Thoracic aorta (tissue), 2 donors: ENCODE results near the gene ALDH3A2. TPM values are rescaled to one million over a fixed set of nuclear protein-coding genes. Genes with fewer than 3 reads are reported as not detected.
"Not testable (repeated sequence)": the region's sequence is repeated elsewhere in the genome, so short reads cannot be mapped to it uniquely, and the experiment has no call there.

Experiments
- ATAC-seq: fragments of 150-250 bp; one replicate; pipeline ENCODE4 v1.8.0; 2017; ENCODE audit warnings: low read depth; ENCODE audit not compliant: insufficient number of reproducible peaks, low FRiP score
- DNase-seq: peaks from one replicate; pipeline ENCODE4 v3.0.0-alpha.2; 2020; ENCODE audit warnings: low spot score
- H3K27ac ChIP-seq, 2 donors: fragments of 200-600 bp; sonication (generic); 1 replicate in 1 of 2; 2 replicates in 1 of 2; pipeline ENCODE4 v1.5.1; 2016; ENCODE audit warnings: mild to moderate bottlenecking in 2 of 2, moderate library complexity in 2 of 2
- H3K27me3 ChIP-seq: fragments of 200-600 bp; sonication (generic); replicated peaks from 2 replicates; pipeline ENCODE4 v1.6.0; 2016; ENCODE audit warnings: mild to moderate bottlenecking; ENCODE audit not compliant: insufficient read depth
- H3K36me3 ChIP-seq: fragments of 200-600 bp; sonication (generic); one replicate; pipeline ENCODE4 v1.5.1; 2016
- H3K4me1 ChIP-seq, 2 donors: fragments of 200-600 bp; sonication (generic); 1 replicate in 1 of 2; 2 replicates in 1 of 2; pipeline versions ENCODE4 v1.5.1 to v1.6.0; 2016; ENCODE audit warnings: low read depth in 2 of 2, mild to moderate bottlenecking in 1 of 2; ENCODE audit not compliant: control insufficient read depth in 1 of 2
- H3K4me3 ChIP-seq: fragments of 200-600 bp; sonication (generic); 2 replicates; pipeline ENCODE4 v1.5.1; 2016; ENCODE audit warnings: mild to moderate bottlenecking
- H3K9me3 ChIP-seq: fragments of 200-600 bp; sonication (generic); 2 replicates; pipeline ENCODE4 v1.5.1; 2016
- CTCF ChIP-seq: fragments of 200-600 bp; sonication (generic); IDR thresholded peaks from one replicate; pipeline ENCODE4 v1.5.1; 2019; ENCODE audit warnings: antibody characterized with exemption
- total RNA-seq, 2 donors: library from RNA; depleted of rRNA; stranded (reverse); fragments of >200 nt; gene quantifications; one replicate each; pipeline versions ENCODE4 v1.1.0 to v1.2.3, GENCODE V29; 2016

Gene ALDH3A2
- total RNA-seq, 2 donors from 2014 or later, result 98.1 to 125 TPM

- DNase-seq, result no peak
- Histone ChIP-seq H3K27me3 (no peaks in the 10 kb centered on the region), H3K4me3 (no peak overlapping the region)
These were observed 11.8 kb downstream of the ALDH3A2 start for GRCh38 chr17:19660219-19660870.

GRCh38 chr17:19661121-19661520 lies 12.6 kb downstream of the ALDH3A2 start:
- no peak overlapping the region for H3K27ac ChIP-seq
- H3K27me3 ChIP-seq, result no peaks in the 10 kb centered on the region
- H3K4me3 ChIP-seq, result no peak overlapping the region
- H3K4me1 ChIP-seq, result peaks cover 7 to 46% of the 10 kb centered on the region in 2 donors
- DNase-seq (no peak), ATAC-seq (no peak)
- H3K9me3 ChIP-seq, result no peaks in the 10 kb centered on the region
- H3K36me3 ChIP-seq, result peaks cover 30% of the 10 kb centered on the region
- no peak for TF ChIP-seq CTCF

More at GRCh38 chr17:19660219-19660870, 11.8 kb downstream of the ALDH3A2 start:
- Histone ChIP-seq H3K9me3 (no peaks in the 10 kb centered on the region), H3K27ac (peak overlapping the region; percentile 45 to 60), H3K4me1 (peaks cover 7 to 46% of the 10 kb centered on the region in 2 donors), H3K36me3 (peaks cover 27% of the 10 kb centered on the region)
- ATAC-seq, result no peak
- no peak for TF ChIP-seq CTCF

- TF ChIP-seq CTCF, result no peak
- ATAC-seq (no peak), DNase-seq (no peak)
- Histone ChIP-seq H3K4me3 (no peak overlapping the region), H3K27me3 (no peaks in the 10 kb centered on the region), H3K4me1 (peaks cover 5 to 26% of the 10 kb centered on the region in 2 donors), H3K27ac (no peak overlapping the region), H3K9me3 (no peaks in the 10 kb centered on the region), H3K36me3 (peaks cover 22% of the 10 kb centered on the region)
These were observed 14.5 kb downstream of the ALDH3A2 start for GRCh38 chr17:19663097-19663496.

GRCh38 chr17:19664136-19664820 lies 15.7 kb downstream of the ALDH3A2 start:
- Histone ChIP-seq H3K36me3 (peaks cover 30% of the 10 kb centered on the region), H3K9me3 (no peaks in the 10 kb centered on the region), H3K27me3 (no peaks in the 10 kb centered on the region), H3K4me1 (peaks cover 0 to 15% of the 10 kb centered on the region in 2 donors), H3K4me3 (no peak overlapping the region), H3K27ac (no peak overlapping the region)
- no peak for TF ChIP-seq CTCF
- DNase-seq (no peak), ATAC-seq (no peak)

- no peak for TF ChIP-seq CTCF
- Histone ChIP-seq H3K36me3 (peaks cover 30% of the 10 kb centered on the region), H3K27ac (no peak overlapping the region)
These were observed 16.2 kb downstream of the ALDH3A2 start for GRCh38 chr17:19664821-19665181.

GRCh38 chr17:19669680-19670079 lies 21.1 kb downstream of the ALDH3A2 start:
- not testable (repeated sequence) for H3K27ac ChIP-seq, H3K27me3 ChIP-seq, H3K9me3 ChIP-seq, H3K4me3 ChIP-seq, ATAC-seq, DNase-seq
- Histone ChIP-seq H3K36me3 (peaks cover 31% of the 10 kb centered on the region), H3K4me1 (peaks cover 0 to 28% of the 10 kb centered on the region in 2 donors)

More at GRCh38 chr17:19664821-19665181, 16.2 kb downstream of the ALDH3A2 start:
- Histone ChIP-seq H3K4me1 (peaks cover 0 to 9% of the 10 kb centered on the region in 2 donors), H3K4me3 (no peak overlapping the region), H3K9me3 (no peaks in the 10 kb centered on the region), H3K27me3 (no peaks in the 10 kb centered on the region)
- DNase-seq, result no peak
- no peak for ATAC-seq
